Amygdala (tissue), 56 donors: ENCODE results near the gene ZSCAN5A.
"Not testable (repeated sequence)": the region's sequence is repeated elsewhere in the genome, so short reads cannot be mapped to it uniquely, and the experiment has no call there.

Experiments
- DNase-seq, 56 donors: peaks; one replicate each; lab custom pipeline; 2025; lab: John Stamatoyannopoulos, UW

ZSCAN5A gene, protein sequence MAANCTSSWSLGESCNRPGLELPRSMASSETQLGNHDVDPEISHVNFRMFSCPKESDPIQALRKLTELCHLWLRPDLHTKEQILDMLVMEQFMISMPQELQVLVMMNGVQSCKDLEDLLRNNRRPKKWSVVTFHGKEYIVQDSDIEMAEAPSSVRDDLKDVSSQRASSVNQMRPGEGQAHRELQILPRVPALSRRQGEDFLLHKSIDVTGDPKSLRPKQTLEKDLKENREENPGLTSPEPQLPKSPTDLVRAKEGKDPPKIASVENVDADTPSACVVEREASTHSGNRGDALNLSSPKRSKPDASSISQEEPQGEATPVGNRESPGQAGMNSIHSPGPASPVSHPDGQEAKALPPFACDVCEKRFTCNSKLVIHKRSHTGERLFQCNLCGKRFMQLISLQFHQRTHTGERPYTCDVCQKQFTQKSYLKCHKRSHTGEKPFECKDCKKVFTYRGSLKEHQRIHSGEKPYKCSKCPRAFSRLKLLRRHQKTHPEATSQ

DNA sequence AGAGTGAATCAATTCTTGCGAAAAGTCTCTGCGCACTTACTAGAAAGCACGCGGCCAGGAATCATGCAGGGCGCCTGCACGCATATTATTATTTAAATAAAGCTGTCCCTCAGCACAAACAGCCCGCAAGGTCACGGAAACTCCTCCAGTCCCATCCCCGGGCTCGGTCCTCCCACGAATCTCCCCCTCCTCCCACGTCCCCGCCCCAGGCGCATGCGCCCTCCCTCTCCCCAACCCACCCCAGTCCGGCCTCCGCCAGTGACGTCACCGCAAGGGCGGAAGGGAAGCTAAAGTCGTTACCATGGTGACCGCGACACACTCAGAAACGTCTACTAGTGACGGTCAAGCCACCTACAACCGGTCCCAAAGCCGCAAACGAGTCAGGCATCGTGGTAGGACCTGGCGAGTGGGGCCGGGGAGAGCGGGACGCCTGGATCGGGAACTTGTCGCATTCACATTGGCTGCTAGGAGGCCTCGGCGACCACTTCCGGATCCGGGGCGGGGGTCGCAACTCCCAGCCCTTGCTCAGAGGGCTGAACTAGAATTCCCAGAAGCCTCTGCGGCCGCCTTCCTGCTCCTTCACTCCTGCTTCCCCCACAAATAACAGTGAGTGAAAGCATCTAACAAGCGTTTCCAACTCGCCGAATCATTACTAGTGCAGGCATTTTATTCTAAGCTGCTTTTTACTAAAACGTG, at the start of gene ZSCAN5A:
ZSCAN5A (minus strand) TSS at position 459 of the 696 bp plus-strand sequence. CDS start 89,793 bp downstream, outside the sequence.
- peak; percentile 94 to 100 (median 98) for DNase-seq

DNA sequence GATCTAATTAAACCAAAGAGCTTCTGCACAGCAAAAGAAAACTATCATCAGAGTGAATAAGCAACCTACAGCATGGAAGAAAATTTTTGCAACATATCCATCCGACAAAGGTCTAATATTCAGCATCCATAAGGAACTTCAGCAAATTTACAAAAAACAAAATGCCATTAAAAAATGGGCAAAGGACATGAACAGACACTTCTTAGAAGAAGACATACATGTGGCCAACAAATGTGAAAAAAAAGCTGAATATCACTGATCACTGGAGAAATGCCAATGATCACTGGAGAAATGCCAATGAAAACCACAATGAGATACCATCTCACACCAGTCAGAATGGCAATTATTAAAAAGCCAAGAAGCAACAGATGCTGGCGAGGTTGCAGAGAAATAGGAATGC, 46.2 kb upstream of the ZSCAN5A start:
- no peak for DNase-seq

- DNase-seq, result no peak
Measured at GRCh38 chr19:56356944-56357343, 42.3 kb upstream of the ZSCAN5A start.

GRCh38 chr19:56355517-56355916, 40.9 kb upstream of the ZSCAN5A start:
- DNase-seq, result no peak

DNA sequence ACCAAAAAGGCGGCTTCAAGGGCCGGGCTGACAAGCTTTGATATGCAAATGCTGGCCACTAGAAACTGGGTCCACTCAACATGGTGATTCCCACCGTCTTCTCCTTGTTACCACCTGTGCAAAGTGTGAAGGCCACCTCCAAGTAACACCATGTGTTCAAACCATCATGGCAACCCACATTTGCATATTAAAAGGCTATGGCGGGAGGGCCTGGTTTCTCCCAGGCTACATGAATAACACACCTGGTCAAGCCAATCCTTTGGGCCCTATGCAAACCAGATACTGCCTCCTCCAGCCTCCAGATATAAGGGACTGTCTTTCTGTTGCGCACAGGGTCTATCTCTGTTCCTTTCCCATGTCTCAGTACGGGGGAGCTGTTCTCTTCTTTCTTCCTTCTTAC, 36.6 kb upstream of the ZSCAN5A start:
- DNase-seq, result no peak

DNA sequence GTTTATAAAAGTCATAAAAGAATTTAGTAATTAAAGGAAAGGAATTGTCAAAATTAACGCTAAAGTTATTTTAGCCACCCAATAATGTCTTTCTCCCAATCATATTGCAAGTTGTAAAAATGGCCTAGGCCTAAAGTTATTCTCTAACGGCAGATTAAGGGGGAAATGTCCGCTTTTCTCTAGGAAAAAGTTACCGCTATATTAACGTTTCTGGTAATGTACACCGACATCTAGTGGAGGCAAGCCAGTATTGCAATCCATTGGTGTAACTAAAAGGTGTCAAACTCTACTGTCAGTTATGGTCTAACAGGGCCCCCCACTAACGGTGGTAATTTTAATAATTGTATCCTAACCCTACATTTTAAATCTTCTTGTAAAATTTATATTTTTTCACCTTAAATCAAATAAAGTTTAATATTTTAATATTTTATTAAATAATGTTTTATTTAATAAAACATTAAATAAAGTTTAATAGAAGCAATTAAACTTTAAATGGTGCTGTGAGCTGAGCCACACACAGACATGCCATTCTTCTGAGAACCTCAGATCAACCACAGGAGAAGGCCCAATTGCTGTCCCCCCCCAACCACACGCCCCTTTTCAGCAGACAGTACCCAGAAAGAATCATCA, 35.9 kb upstream of the ZSCAN5A start:
- no peak for DNase-seq

- no peak for DNase-seq
Measured at GRCh38 chr19:56348289-56348877, 33.7 kb upstream of the ZSCAN5A start.

GRCh38 chr19:56347163-56347778, 32.6 kb upstream of the ZSCAN5A start:
- no peak for DNase-seq

- DNase-seq, result no peak
Measured at GRCh38 chr19:56341948-56342347, 27.3 kb upstream of the ZSCAN5A start.

GRCh38 chr19:56339031-56339430, 24.4 kb upstream of the ZSCAN5A start:
- not testable (repeated sequence) for DNase-seq

DNA sequence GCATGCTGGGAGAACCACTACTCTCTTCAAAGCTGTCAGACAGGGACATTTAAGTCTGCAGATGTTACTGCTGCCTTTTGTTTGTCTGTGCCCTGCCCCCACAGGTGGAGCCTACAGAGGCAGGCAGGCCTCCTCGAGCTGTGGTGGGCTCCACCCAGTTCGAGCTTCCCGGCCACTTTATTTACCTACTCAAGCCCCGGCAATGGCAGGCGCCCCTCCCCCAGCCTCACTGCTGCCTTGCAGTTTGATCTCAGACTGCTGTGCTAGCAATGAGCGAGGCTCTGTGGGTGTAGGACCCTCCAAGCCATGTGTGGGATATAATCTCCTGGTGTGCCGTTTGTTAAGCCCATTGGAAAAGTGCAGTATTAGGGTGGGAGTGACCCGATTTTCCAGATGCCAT, 22.4 kb upstream of the ZSCAN5A start:
- not testable (repeated sequence) for DNase-seq

DNA sequence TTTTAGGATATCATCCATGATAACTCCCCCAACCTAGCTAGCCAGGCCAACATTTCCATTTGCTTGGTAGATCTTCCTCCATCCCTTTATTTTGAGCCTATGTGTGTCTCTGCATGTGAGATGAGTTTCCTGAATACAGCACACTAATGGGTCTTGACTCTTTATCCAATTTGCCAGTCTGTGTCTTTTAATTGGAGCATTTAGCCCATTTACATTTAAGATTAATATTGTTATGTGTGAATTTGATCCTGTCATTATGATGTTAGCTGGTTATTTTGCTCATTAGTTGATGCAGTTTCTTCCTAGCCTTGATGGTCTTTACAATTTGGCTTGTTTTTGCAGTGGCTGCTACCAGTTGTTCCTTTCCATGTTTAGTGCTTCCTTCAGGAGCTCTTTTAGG, 20.7 kb upstream of the ZSCAN5A start:
- not testable (repeated sequence) for DNase-seq

DNA sequence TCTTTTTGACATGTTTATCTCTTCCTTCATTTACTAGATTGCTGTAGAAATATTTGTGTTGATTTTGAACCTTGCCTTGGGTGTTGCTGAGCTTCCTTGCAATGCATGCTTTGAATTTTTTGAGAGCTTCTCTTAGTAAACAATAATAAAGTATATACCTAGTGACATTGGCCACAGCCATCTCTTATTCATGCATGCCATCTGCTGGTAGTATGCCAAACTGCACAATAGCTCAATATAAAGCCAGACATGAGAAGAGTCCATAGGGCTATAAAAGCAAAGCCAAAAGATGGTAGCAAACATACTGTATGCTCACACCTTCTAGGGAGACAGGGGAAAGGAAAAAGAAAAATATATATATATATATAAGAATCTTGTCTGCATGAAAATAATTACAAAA, 18.9 kb upstream of the ZSCAN5A start:
- peak in 1 of 56 donors; percentile 5 for DNase-seq

- DNase-seq, result no peak
Measured at GRCh38 chr19:56332695-56333094, 18.1 kb upstream of the ZSCAN5A start.

DNA sequence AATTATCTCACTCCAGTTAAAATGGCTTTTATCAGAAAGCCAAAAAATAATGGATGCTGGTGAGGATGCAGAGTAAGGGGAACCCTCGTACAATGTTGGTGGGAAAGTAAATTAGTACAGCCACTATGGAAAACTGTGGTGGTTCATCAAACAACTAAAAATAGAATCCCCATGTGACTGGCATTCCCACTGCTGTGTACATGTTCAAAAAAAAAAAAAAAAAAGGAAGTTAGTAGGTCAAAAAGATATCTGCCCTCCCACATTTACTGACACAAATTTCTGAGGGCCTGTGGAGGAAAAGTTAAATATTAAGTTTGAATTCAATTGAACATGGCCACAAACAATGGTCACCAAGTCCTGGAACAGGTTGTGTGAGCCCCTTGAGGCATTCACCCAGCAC, 9.8 kb upstream of the ZSCAN5A start:
- no peak for DNase-seq

DNA sequence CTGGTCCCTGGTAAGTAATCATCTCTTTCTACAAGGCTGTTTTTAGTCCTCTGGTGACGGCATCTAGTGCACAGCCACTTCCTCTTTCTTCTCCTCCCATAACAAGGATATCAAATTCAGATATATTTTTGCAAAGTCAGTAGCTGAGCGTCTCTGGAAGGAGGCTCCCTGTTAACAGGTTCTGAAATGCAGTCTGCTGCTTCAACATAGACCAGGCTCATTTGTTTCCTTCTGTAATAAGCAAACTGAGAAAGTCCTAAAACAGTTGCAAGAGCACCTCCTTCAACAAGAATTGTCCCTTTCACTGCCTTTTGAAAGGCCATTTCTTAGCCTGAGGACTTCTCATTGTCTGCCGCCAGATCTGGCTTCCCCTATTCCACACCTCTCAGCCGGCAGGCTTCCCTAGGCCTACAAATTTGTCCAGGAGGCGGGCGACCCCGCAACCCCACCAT, 7.4 kb upstream of the ZSCAN5A start:
- DNase-seq, result no peak

DNA sequence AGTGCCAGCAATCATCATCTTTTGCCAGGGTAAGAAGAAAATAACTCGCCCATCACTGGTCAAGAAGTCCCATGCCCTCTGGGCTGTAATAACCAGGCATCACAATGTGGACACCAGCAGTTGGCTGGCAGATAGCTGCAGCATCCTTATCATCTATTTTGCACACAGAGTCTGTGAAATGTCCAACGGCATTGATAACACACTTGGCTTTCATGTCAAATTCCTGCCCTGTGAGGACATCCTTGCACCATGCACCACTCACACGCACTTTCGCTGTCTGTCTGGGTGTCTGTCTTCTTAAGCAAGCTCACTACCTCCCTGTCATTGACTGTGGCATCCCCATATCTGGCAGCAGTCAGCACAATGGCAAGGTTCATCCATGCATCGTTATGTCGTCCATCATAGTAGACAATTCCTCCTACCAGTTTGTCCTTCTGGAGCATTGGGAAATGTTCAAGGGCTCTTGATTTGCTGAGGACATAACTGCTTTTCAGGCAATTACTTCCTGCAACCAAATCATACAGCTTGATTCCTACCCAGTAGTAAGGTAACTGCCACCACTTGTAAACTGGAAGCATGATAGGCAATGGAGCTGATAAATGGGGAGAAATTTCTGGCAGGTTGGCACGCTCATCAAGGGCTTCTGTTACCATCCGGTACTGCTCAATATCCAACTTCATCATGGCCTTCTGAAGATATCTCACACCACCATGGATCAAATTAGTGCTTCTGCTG, 6.8 kb upstream of the ZSCAN5A start:
- no peak for DNase-seq

- DNase-seq, result no peak
Measured at GRCh38 chr19:56319991-56320390, 5.4 kb upstream of the ZSCAN5A start.

GRCh38 chr19:56317749-56318148, 3.1 kb upstream of the ZSCAN5A start:
- no peak for DNase-seq

DNA sequence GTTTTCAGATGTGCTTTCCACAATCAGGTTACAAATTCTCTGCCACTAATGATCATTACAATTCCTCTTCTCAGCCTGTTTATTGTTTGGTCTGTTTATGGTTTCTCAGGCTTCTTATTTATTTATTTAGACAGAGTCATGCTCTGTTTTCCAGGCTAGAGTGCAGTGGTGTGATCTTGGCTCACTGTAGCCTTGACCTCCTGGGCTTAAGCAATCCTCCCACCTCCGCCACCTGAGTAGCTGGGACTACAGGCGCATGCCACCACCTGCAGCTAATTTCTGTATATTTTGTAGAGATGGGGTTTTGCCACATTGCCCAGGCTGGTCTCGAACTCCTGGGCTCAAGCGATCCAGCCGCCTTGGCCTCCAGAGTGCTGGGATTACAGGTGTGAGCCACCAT, 2.1 kb upstream of the ZSCAN5A start:
- DNase-seq, result no peak
